AG04450 (cell line): Measurements from ENCODE around the gene DCAF7. TPM values are rescaled to one million over a fixed set of nuclear protein-coding genes. Genes with fewer than 3 reads are reported as not detected.

Experiments used
- CTCF ChIA-PET: fragments of 300-600, 350-600 bp; formaldehyde crosslinking; extraction: SDS; loops from one replicate; lab custom pipeline; 2022; ENCODE audit warnings: antibody characterized with exemption, inconsistent platforms; lab: Charles Lee
- POLR2A ChIA-PET: fragments of 350-600 bp; formaldehyde crosslinking; extraction: SDS; loops from one replicate; lab custom pipeline; 2021; ENCODE audit warnings: antibody characterized with exemption, inconsistent platforms; lab: Yijun Ruan, JAX
- DNase-seq: peaks from one replicate; pipeline ENCODE4 v3.0.0-alpha.2; 2011; ENCODE audit warnings: low read depth, low spot score
- H3K27ac ChIP-seq: one replicate; pipeline ENCODE4 v1.5.1; 2012; ENCODE audit warnings: low read depth, low read length, control low read depth
- H3K27me3 ChIP-seq: one replicate; pipeline ENCODE4 v1.6.0; 2012; ENCODE audit warnings: low read length; ENCODE audit not compliant: control insufficient read depth, insufficient read depth
- H3K4me3 ChIP-seq: 2 replicates; pipeline ENCODE4 v1.5.1; 2011; ENCODE audit warnings: mild to moderate bottlenecking, low read depth, low read length, control low read depth
- H3K9me3 ChIP-seq: 2 replicates; pipeline ENCODE4 v1.5.1; 2012; ENCODE audit warnings: low read length; ENCODE audit not compliant: control insufficient read depth, insufficient read depth
- polyA plus RNA-seq: library from polyadenylated mRNA; depleted of rRNA; stranded (reverse); fragments of >200 nt; gene quantifications from 2 replicates; pipeline ENCODE4 v1.2.3, GENCODE V29; 2011
- TF ChIP-seq, protein P1 (sequence below): IDR thresholded peaks from 2 replicates; pipeline ENCODE4 v1.5.1; 2011; ENCODE audit warnings: low read depth, low read length, control low read depth, inconsistent platforms

DCAF7 gene
- polyA plus RNA-seq, 1 experiment, result 50.4 TPM

DNA sequence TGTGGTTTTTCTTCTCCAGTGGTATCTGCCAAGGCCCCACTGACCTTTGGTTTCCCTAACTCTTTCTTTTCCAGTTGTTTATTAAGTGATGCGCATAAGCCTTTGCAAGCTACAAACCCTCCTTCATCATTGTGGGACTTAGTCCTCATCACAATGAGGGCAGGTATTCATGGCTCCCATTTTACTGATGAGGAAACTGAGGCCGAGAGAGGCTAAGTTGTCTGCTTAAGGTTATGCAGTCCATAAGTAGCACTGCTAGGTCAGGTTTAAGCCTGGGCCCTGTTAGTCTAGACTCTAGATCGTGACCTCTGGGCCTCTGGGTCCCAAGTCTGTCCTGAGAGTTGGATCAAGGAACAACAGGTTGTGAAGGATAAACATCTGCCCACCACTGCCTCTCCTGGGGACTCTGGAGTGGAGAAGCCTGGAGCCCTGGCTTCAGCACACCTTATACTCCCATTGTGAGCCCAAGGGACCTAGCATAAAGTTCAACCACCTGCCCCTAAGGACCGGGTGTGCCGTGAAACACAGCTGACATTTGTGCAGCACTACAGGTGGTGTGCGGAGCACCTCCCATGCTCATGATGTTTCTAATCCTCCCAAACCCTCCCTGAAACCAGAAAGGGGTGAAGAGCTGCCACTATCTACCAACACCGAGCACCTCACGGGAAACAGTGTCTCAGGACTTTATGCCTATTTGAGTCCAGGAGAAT is 32.3 kb upstream of the DCAF7 start:
- ChIA-PET POLR2A (no interaction called here), CTCF (no interaction called here)
- no peaks in the 10 kb centered on the region for H3K27me3 ChIP-seq

DNA sequence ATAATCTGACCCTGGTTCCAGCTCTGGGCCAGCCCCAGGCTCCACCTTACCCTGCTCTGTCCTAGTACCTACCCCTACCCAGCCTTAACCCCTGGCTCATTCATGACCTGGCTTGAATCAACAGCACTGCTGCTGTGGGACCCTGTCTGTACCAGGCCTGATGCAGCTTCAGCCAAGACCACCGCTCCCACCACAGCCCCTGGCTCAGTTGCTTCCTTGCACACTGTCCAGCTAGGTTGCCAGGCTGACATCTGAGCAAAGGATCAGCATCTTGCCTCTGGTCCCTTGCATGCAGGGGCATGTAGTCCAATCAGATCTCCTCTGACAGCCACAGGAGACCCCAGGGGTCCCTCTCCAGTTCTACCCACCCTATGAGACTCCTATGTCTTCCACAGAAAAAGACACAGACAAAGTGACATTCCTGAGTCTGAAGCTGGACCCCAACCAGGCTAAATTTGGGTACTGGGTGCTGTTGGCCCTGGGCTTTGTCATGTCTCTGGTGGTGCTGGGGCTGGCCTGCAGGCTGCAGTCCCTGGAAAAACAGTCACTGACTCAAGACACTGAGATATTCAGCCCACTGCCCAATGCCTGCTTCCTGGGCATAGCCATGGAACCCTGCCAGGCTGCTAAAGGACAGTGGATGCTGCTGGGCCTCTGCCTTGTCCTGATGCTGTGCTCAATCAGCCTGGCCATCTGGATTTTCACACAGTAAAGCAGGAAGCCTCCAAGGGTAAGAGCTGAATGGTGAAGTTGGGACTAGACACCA is 31.0 kb upstream of the DCAF7 start:
- TF ChIP-seq, protein P1, sequence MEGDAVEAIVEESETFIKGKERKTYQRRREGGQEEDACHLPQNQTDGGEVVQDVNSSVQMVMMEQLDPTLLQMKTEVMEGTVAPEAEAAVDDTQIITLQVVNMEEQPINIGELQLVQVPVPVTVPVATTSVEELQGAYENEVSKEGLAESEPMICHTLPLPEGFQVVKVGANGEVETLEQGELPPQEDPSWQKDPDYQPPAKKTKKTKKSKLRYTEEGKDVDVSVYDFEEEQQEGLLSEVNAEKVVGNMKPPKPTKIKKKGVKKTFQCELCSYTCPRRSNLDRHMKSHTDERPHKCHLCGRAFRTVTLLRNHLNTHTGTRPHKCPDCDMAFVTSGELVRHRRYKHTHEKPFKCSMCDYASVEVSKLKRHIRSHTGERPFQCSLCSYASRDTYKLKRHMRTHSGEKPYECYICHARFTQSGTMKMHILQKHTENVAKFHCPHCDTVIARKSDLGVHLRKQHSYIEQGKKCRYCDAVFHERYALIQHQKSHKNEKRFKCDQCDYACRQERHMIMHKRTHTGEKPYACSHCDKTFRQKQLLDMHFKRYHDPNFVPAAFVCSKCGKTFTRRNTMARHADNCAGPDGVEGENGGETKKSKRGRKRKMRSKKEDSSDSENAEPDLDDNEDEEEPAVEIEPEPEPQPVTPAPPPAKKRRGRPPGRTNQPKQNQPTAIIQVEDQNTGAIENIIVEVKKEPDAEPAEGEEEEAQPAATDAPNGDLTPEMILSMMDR, result no peak
- H3K27ac ChIP-seq, result no peak overlapping the region
- no peak overlapping the region for H3K4me3 ChIP-seq
- ChIA-PET CTCF (no interaction called here), POLR2A (no interaction called here)
- DNase-seq, result no peak
- H3K27me3 ChIP-seq, result peaks cover 3% of the 10 kb centered on the region
- H3K9me3 ChIP-seq, result no peaks in the 10 kb centered on the region; the same call in 1 of the 2 replicates

More for the DNA sequence above, 32.3 kb upstream of the DCAF7 start:
- Histone ChIP-seq H3K9me3 (no peaks in the 10 kb centered on the region), H3K27ac (no peak overlapping the region), H3K4me3 (no peak overlapping the region)
- TF ChIP-seq, protein P1, result no peak
- DNase-seq, result no peak

DNA sequence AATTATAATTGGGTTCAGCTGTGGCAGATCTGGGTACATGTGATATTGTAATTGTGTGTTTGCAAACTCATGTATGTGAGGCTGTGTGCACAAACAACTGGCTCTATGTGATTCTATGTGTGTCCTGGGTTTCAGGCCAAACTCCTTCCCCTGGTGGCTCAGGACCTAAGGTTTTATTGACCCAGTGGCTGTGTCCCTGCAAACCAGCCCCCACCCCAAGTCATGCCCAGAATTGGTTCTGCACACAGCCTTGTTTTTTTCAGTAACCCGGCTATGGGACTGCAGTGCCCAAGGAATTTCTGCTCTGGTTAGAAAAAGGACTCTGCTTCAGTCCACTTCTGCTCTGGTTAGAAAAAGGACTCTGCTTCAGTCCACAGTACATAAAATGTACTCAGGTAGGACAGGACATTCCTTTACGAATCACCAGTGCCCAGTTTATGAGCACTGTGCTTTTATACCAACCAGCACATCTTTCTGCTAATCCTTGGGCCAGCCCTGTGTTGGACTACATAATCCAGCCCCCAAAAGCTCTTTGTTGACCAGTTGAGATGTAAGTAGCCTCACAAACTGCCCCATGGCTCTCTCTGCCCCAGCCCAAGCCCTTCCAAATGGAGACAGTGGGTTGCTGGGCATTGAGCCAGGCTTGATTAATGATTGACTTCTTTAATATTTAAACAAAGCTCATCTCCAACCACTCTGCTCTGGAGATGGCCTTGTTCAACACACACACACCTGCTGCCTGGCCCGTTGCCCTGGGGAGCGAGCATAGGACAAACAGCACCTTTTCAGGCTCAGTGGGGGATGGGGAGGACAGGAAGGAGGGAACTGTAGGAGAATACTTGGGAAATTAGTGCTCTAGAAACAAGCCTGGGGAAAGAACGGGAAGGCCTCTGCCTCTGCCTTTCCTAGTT is 30.1 kb upstream of the DCAF7 start:
- TF ChIP-seq, protein P1, result no peak
- Histone ChIP-seq H3K27me3 (peaks cover 9% of the 10 kb centered on the region), H3K4me3 (no peak overlapping the region), H3K9me3 (no peaks in the 10 kb centered on the region; the same call in 1 of the 2 replicates), H3K27ac (no peak overlapping the region)
- ChIA-PET CTCF (no interaction called here), POLR2A (no interaction called here)
- no peak for DNase-seq

DNA sequence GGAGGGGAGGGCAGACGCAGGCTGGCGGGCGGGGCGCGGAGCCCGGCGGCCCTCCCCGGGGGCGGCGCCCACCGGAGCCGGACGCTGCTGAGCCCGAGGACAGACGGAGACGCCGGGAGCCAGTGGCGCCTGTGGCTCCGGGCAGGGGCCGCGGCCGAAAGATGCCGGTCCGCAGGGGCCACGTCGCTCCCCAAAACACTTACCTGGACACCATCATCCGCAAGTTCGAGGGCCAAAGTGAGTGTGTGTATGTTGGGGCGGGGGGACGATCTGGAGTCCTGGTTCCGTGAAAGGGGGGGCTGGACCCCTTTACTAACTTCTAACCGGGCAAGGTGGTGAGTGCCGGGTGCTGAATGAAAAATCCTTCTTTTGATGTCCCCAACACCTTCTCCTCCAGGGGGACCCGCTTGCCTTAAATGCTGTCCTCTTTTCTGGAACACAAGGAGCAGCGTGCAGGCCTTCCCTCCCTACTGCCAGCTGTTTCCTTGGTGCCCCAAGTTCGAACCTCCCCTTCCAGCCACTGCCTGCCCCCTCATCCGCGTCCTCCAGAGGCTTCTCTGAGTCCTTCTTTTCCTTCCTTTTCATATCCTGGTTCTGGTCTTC is 26.9 kb upstream of the DCAF7 start, which contains the start of gene KCNH6:
Gene KCNH6 (plus strand): TSS at position 106 of the 603 bp plus-strand sequence. CDS start 56 bp downstream, at position 162.
- H3K9me3 ChIP-seq, result no peaks in the 10 kb centered on the region; the same call in 1 of the 2 replicates
- CTCF ChIA-PET, result interaction anchor here (0.6 kb wide), 1 partner anchor 896 kb away, joined by 5 read pairs; no protein-coding TSS in a partner anchor
- H3K27me3 ChIP-seq, result peaks cover 31% of the 10 kb centered on the region
- H3K27ac ChIP-seq, result no peak within 1 kb of the TSS
- no peak for DNase-seq
- peak within 1 kb of the TSS; percentile 39 for H3K4me3 ChIP-seq
- POLR2A ChIA-PET, result no interaction called here
- TF ChIP-seq, protein P1, result no peak
